Urinary bladder (tissue), 4 donors: ENCODE results near the gene TRRAP. TPM values are rescaled to one million over a fixed set of nuclear protein-coding genes. Genes with fewer than 3 reads are reported as not detected.

Experiments used
- DNase-seq: peaks from one replicate; pipeline ENCODE4 v3.0.0-alpha.2; 2015; ENCODE audit errors: extremely low spot score
- H3K27ac ChIP-seq: one replicate; pipeline ENCODE4 v1.5.1; 2013; ENCODE audit warnings: low read depth, mild to moderate bottlenecking, moderate library complexity
- H3K36me3 ChIP-seq: one replicate; pipeline ENCODE4 v1.6.1; 2013; ENCODE audit warnings: mild to moderate bottlenecking, moderate library complexity; ENCODE audit not compliant: insufficient read depth
- H3K4me1 ChIP-seq: one replicate; pipeline ENCODE4 v1.6.1; 2013; ENCODE audit warnings: mild to moderate bottlenecking, moderate library complexity; ENCODE audit not compliant: insufficient read depth
- H3K4me3 ChIP-seq: one replicate; pipeline ENCODE4 v1.5.1; 2013; ENCODE audit warnings: low read depth, low read length
- WGBS: extraction: QIAGEN DNeasy Blood & Tissue Kit; methylation state at CpG from one replicate; pipeline ENCODE4 v1.1.7; 2013; 5-methylcytosine and 5-hydroxymethylcytosine counted together
- polyA plus RNA-seq: library from polyadenylated mRNA; stranded (reverse); fragments of 200-250 nt; gene quantifications from one replicate; pipeline ENCODE4 v1.2.3, GENCODE V29; 2013
- total RNA-seq: library from RNA; depleted of rRNA; stranded (reverse); fragments of >200 nt; gene quantifications from one replicate; pipeline ENCODE4 v1.2.3, GENCODE V29; 2014
- donor health status: healthy with polysubstance abuse.
- donor health status: healthy.

TRRAP gene
- total and polyA plus RNA-seq, 2 donors: 14.2 to 35.6 TPM

- H3K36me3 ChIP-seq: no peaks in the 10 kb centered on the region
- no peak overlapping the region for H3K4me3 ChIP-seq
- WGBS: 75% methylated on average over 24 of the region's 24 CpGs
- no peak for DNase-seq
- no peak overlapping the region for H3K27ac ChIP-seq
- H3K4me1 ChIP-seq: no peaks in the 10 kb centered on the region
These were observed 22.5 kb upstream of the TRRAP start for GRCh38 chr7:98855610-98856422.

- WGBS: 75% methylated on average over 12 of the region's 12 CpGs
- Histone ChIP-seq H3K4me3 (no peak overlapping the region), H3K36me3 (no peaks in the 10 kb centered on the region), H3K27ac (no peak overlapping the region), H3K4me1 (no peaks in the 10 kb centered on the region)
- DNase-seq: no peak
These were observed 18.3 kb upstream of the TRRAP start for GRCh38 chr7:98860071-98860470.

- Histone ChIP-seq H3K36me3 (no peaks in the 10 kb centered on the region), H3K4me3 (no peak overlapping the region), H3K4me1 (no peaks in the 10 kb centered on the region), H3K27ac (no peak overlapping the region)
- 84% methylated on average over 4 of the region's 4 CpGs for WGBS
- DNase-seq: no peak
These were observed 16.1 kb upstream of the TRRAP start for GRCh38 chr7:98862203-98862602.

GRCh38 chr7:98862716-98863420 is 15.5 kb upstream of the TRRAP start:
- WGBS: 96% methylated on average over 29 of the region's 29 CpGs
- Histone ChIP-seq H3K36me3 (no peaks in the 10 kb centered on the region), H3K27ac (no peak overlapping the region), H3K4me3 (no peak overlapping the region), H3K4me1 (no peaks in the 10 kb centered on the region)
- no peak for DNase-seq

GRCh38 chr7:98863601-98864000 is 14.7 kb upstream of the TRRAP start:
- DNase-seq: no peak
- no peak overlapping the region for H3K4me3 ChIP-seq
- WGBS: 94% methylated on average over 2 of the region's 2 CpGs

GRCh38 chr7:98864731-98865453 is 13.4 kb upstream of the TRRAP start:
- Histone ChIP-seq H3K4me3 (no peak overlapping the region), H3K27ac (no peak overlapping the region), H3K4me1 (peaks cover 3% of the 10 kb centered on the region), H3K36me3 (no peaks in the 10 kb centered on the region)
- 73% methylated on average over 14 of the region's 14 CpGs for WGBS
- DNase-seq: no peak

More at GRCh38 chr7:98863601-98864000, 14.7 kb upstream of the TRRAP start:
- H3K36me3 ChIP-seq: no peaks in the 10 kb centered on the region
- no peak overlapping the region for H3K27ac ChIP-seq
- H3K4me1 ChIP-seq: no peaks in the 10 kb centered on the region

- DNase-seq: no peak
These were observed 12.0 kb upstream of the TRRAP start for GRCh38 chr7:98866351-98866750.

GRCh38 chr7:98866765-98867164 is 11.6 kb upstream of the TRRAP start:
- Histone ChIP-seq H3K27ac (no peak overlapping the region), H3K36me3 (no peaks in the 10 kb centered on the region), H3K4me3 (no peak overlapping the region), H3K4me1 (peaks cover 3% of the 10 kb centered on the region)
- DNase-seq: no peak
- 88% methylated on average over 7 of the region's 7 CpGs for WGBS

More at GRCh38 chr7:98866351-98866750, 12.0 kb upstream of the TRRAP start:
- Histone ChIP-seq H3K4me1 (peaks cover 3% of the 10 kb centered on the region), H3K36me3 (no peaks in the 10 kb centered on the region), H3K4me3 (no peak overlapping the region), H3K27ac (no peak overlapping the region)
- 94% methylated on average over 12 of the region's 12 CpGs for WGBS

GRCh38 chr7:98868450-98868849 is 9.9 kb upstream of the TRRAP start:
- H3K27ac ChIP-seq: no peak overlapping the region
- no peak for DNase-seq
- 85% methylated on average over 2 of the region's 2 CpGs for WGBS
- no peaks in the 10 kb centered on the region for H3K36me3 ChIP-seq
- peaks cover 3% of the 10 kb centered on the region for H3K4me1 ChIP-seq
- H3K4me3 ChIP-seq: no peak overlapping the region

GRCh38 chr7:98869027-98869596 is 9.2 kb upstream of the TRRAP start:
- Histone ChIP-seq H3K27ac (no peak overlapping the region), H3K4me3 (no peak overlapping the region), H3K36me3 (no peaks in the 10 kb centered on the region), H3K4me1 (peaks cover 3% of the 10 kb centered on the region)
- no peak for DNase-seq
- 25% methylated on average over 25 of the region's 25 CpGs for WGBS

- Histone ChIP-seq H3K4me3 (peak within 1 kb of the TSS; percentile 45), H3K27ac (no peak within 1 kb of the TSS), H3K4me1 (peaks cover 3% of the 10 kb centered on the region), H3K36me3 (no peaks in the 10 kb centered on the region)
- DNase-seq: no peak
- whole genome bisulfite sequencing: under 1% methylated on average over 69 of the region's 69 CpGs
These were observed 8.7 kb upstream of the TRRAP start, which contains the start of gene TMEM130 for GRCh38 chr7:98869597-98870120. Gene TMEM130 (minus strand): TSS chr7:98870014. CDS start chr7:98869861, 153 bp downstream.

GRCh38 chr7:98870121-98870651 is 8.1 kb upstream of the TRRAP start:
- Histone ChIP-seq H3K4me1 (peaks cover 3% of the 10 kb centered on the region), H3K36me3 (no peaks in the 10 kb centered on the region), H3K27ac (no peak overlapping the region), H3K4me3 (peak overlapping the region; percentile 45)
- DNase-seq: no peak
- WGBS: 1% methylated on average over 35 of the region's 35 CpGs
